Glutamatergic neuron (in vitro differentiated cells): ENCODE data around the gene GBA2. TPM values are rescaled to one million over a fixed set of nuclear protein-coding genes. Genes with fewer than 3 reads are reported as not detected.

Experiments
- DNase-seq: peaks from one replicate; pipeline ENCODE4 v3.0.0; 2022
- H3K27ac Mint-ChIP-seq: one replicate; pipeline ENCODE4 v1.8.0; 2020; ENCODE audit warnings: mild to moderate bottlenecking, mixed read lengths, inconsistent platforms; ENCODE audit not compliant: unreplicated experiment
- H3K27me3 Mint-ChIP-seq: one replicate; pipeline ENCODE4 v1.8.0; 2020; ENCODE audit warnings: mild to moderate bottlenecking, moderate library complexity, mixed read lengths, inconsistent platforms; ENCODE audit not compliant: unreplicated experiment
- H3K36me3 Mint-ChIP-seq: one replicate; pipeline ENCODE4 v1.8.0; 2020; ENCODE audit warnings: mild to moderate bottlenecking, mixed read lengths, inconsistent platforms; ENCODE audit not compliant: unreplicated experiment
- H3K4me1 Mint-ChIP-seq: one replicate; pipeline ENCODE4 v1.8.0; 2020; ENCODE audit warnings: mild to moderate bottlenecking, low read depth, mixed read lengths, inconsistent platforms; ENCODE audit not compliant: unreplicated experiment
- H3K4me3 Mint-ChIP-seq: one replicate; pipeline ENCODE4 v1.8.0; 2020; ENCODE audit warnings: mild to moderate bottlenecking, mixed read lengths, inconsistent platforms; ENCODE audit not compliant: unreplicated experiment
- H3K9me3 Mint-ChIP-seq: one replicate; pipeline ENCODE4 v1.8.0; 2020; ENCODE audit warnings: mild to moderate bottlenecking, moderate library complexity, mixed read lengths, inconsistent platforms; ENCODE audit not compliant: unreplicated experiment
- long read RNA-seq: library from polyadenylated mRNA; unstranded; transcript quantifications from one replicate; pipeline ENCODE4 v2.0.0, GENCODE V29; 2020; ENCODE audit not compliant: unreplicated experiment
- total RNA-seq: library from RNA; stranded (reverse); fragmentation: NEBNext Ultra II Directional; extraction: Animal tissue kit (Norgen Biotek cat#: 25700); gene quantifications from one replicate; pipeline ENCODE4 v1.2.1, GENCODE V29; 2021; ENCODE audit not compliant: unreplicated experiment
- TF ChIP-seq, protein P1 (sequence below): fragments of 200-600 bp; sonication (generic); IDR thresholded peaks from one replicate; pipeline ENCODE4 v1.5.0; 2021; ENCODE audit not compliant: partially characterized antibody, unreplicated experiment

The GBA2 gene
- 287 TPM for total RNA-seq
- long read RNA-seq, transcript GBA2-203 (17 exons, 3,611 nt) = major isoform, 5 of 23 reads
- long read RNA-seq, partial matches to known transcripts = 13 of 23 reads
- long read RNA-seq, other reads (novel, unspliced or antisense) = 3 of 23 reads

DNA sequence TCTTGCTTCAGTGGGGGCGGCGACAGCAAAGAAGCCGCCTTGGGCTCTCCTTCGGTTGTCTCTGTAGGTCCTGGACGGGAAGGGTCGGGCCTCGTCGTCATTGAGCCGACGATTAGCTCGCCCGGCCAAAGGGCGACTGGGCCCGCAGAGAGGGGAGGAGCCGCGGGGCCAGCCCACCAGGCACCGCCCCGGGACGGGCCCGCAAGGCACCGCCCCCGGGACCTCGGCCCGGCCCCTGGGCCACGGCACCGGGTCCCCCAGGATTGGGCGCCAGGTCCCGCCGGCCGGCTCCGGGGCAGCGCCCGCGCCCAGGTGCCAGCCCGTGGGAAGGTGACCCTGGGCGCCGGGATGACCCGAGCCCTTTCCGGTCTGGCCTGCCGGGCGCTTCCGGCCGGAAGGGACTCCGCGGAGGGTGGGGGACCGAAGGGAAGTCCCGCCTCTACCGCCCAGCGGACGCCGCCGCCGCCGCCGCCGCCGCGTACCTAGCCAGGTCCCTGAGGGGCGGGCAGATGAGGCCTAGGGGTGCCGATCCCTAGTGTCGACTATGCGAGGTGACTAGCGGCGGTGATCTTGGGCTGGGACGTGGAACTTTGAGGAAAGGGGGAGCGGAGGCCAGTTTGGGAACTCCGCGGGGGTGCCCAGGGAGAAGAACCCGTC lies at the start of gene GBA2, which contains the start of gene RGP1:
Gene GBA2, minus strand, starts transcription at position 371 of the 657 bp plus-strand sequence. CDS start 524 bp downstream, outside the sequence.
Gene RGP1, plus strand, starts transcription at position 430 of the 657 bp plus-strand sequence. CDS start 469 bp downstream, outside the sequence.
- H3K36me3 Mint-ChIP-seq = no peaks in the 10 kb centered on the region
- peaks cover 13% of the 10 kb centered on the region for H3K27me3 Mint-ChIP-seq
- H3K4me3 Mint-ChIP-seq = peak within 1 kb of the TSS; percentile 94
- H3K27ac Mint-ChIP-seq = peak within 1 kb of the TSS; percentile 79
- DNase-seq = peak; percentile 86
- peaks cover 15% of the 10 kb centered on the region for H3K9me3 Mint-ChIP-seq
- TF ChIP-seq, protein P1, sequence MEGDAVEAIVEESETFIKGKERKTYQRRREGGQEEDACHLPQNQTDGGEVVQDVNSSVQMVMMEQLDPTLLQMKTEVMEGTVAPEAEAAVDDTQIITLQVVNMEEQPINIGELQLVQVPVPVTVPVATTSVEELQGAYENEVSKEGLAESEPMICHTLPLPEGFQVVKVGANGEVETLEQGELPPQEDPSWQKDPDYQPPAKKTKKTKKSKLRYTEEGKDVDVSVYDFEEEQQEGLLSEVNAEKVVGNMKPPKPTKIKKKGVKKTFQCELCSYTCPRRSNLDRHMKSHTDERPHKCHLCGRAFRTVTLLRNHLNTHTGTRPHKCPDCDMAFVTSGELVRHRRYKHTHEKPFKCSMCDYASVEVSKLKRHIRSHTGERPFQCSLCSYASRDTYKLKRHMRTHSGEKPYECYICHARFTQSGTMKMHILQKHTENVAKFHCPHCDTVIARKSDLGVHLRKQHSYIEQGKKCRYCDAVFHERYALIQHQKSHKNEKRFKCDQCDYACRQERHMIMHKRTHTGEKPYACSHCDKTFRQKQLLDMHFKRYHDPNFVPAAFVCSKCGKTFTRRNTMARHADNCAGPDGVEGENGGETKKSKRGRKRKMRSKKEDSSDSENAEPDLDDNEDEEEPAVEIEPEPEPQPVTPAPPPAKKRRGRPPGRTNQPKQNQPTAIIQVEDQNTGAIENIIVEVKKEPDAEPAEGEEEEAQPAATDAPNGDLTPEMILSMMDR = no peak
- peaks cover 25% of the 10 kb centered on the region for H3K4me1 Mint-ChIP-seq

DNA sequence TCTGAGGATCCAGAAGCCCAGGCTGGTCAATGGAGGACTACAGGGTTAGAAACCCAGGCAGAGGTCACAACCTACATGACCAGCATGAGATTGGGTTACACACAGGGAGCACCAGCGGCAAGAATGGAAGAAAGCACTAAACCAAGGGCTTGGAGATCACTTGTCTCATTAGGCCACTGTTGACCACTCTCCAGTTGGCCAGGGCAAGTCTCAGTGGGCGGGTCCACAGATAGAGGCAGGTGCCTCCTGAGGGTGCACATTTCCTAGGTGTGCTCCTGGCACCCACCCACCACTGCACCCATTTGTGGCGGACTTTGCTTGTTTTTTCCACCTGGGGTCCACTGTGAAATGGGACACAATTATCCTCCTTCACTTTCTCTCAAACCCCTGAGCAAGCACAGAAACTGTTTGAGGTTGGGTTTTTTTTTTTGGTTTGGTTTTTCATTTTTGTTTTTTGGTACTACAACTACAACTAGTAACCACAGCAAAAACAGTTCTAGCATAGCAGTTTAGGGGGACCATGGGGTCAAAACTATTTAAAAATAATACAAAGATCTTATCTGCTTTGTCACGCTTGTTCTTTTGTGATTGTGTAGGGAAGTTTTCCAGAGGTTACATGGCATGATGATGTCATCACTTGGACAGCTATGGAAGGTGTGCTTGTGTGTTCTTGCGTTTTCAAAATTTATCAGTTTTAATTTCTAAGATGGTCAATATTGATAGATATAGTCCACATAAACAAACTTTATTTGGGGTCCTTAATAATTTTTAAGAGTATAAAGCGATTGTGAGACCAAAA lies 48.5 kb upstream of the GBA2 start:
- peak overlapping the region; percentile 92 for H3K4me3 Mint-ChIP-seq

DNA sequence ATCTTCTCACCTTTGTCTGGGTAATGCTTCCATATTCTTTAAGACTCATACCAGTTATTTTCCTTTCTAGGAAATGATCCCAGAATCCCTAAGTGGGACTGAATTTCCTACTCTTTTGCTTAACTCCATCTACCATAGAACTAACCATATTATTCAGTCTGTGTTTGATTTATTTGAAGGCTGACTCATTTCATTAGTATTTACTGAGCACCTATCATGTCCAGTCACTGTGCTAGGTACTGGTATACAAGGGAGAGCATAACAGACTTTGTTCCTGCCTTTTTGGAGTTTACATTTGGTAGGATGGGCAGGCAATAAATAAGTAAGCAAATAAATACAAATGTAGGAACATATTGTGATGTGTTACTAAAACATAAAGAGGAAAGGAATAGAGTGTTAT lies 46.7 kb upstream of the GBA2 start:
- H3K4me3 Mint-ChIP-seq = peak overlapping the region; percentile 92
- peaks cover 18% of the 10 kb centered on the region for H3K36me3 Mint-ChIP-seq
- peaks cover 26% of the 10 kb centered on the region for H3K9me3 Mint-ChIP-seq

More for the DNA sequence above, 48.5 kb upstream of the GBA2 start:
- Mint-ChIP-seq H3K4me1 (peaks cover 46% of the 10 kb centered on the region), H3K9me3 (peaks cover 22% of the 10 kb centered on the region), H3K27ac (peak overlapping the region; percentile 30), H3K27me3 (peaks cover 27% of the 10 kb centered on the region), H3K36me3 (peaks cover 23% of the 10 kb centered on the region)
- TF ChIP-seq, protein P1 = no peak
- no peak for DNase-seq

DNA sequence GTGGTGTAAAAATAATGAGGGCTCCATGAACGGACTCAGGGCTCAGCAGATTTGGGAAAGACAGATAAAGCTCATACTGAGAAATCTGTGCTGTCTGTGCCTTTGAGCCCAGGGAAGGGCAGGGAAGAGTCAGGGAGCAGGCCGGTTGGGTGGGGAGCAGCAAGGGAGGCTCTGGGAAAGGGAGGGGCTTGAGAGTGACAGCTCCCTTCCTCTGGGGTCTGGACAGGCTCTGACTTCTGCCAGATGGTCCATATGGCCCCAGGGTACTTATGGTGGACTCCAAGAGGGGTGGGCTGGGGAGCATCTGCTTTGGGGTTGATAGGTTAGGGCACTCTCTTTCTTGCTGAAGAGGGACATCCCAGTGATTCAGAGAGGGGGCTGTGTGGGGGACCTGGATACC lies 44.4 kb upstream of the GBA2 start:
- TF ChIP-seq, protein P1 = no peak
- Mint-ChIP-seq H3K9me3 (peaks cover 31% of the 10 kb centered on the region), H3K27me3 (peaks cover 29% of the 10 kb centered on the region), H3K27ac (peak overlapping the region; percentile 97), H3K4me3 (peak overlapping the region; percentile 92), H3K36me3 (peaks cover 9% of the 10 kb centered on the region), H3K4me1 (peaks cover 48% of the 10 kb centered on the region)
- peak; percentile 80 for DNase-seq

More for the DNA sequence above, 46.7 kb upstream of the GBA2 start:
- Mint-ChIP-seq H3K27me3 (peaks cover 29% of the 10 kb centered on the region), H3K27ac (peak overlapping the region; percentile 69), H3K4me1 (peaks cover 44% of the 10 kb centered on the region)
- TF ChIP-seq, protein P1 = no peak
- no peak for DNase-seq
